SK-N-SH (cell line): Measurements from ENCODE around the gene XIRP1. TPM values are rescaled to one million over a fixed set of nuclear protein-coding genes. Genes with fewer than 3 reads are reported as not detected.

Experiments used
- CTCF ChIA-PET: fragments of 300-600, 350-600 bp; formaldehyde crosslinking; extraction: SDS; loops from one replicate; lab custom pipeline; 2021; lab: Yijun Ruan, JAX
- POLR2A ChIA-PET: fragments of 350-600 bp; sonication (Branson Sonifier 250); formaldehyde crosslinking; extraction: SDS; loops from one replicate; lab custom pipeline; 2020; ENCODE audit warnings: antibody characterized with exemption, inconsistent platforms; lab: Yijun Ruan, JAX
- DNase-seq: peaks from one replicate; pipeline ENCODE4 v3.0.0; 2012
- H2AFZ ChIP-seq: fragments of 200-600 bp; sonication (generic); 2 replicates; pipeline ENCODE4 v1.8.1; 2016; ENCODE audit warnings: antibody characterized with exemption, mild to moderate bottlenecking, low read depth
- H3F3A ChIP-seq: fragments of 200-600 bp; sonication (generic); replicated peaks from 2 replicates; pipeline ENCODE3; 2016; ENCODE audit warnings: antibody characterized with exemption, mild to moderate bottlenecking; ENCODE audit not compliant: insufficient read depth
- H3K27ac ChIP-seq, 2 experiments: fragments of 200-500 bp in 1 of 2; fragments of 200-600 bp in 1 of 2; sonication (Bioruptor generic) in 1 of 2; sonication (generic), shearing (Covaris generic) in 1 of 2; 2 replicates each; pipeline versions ENCODE4 v1.5.1 to v1.6.1; 2014 to 2016; ENCODE audit warnings: low read depth in 2 of 2, inconsistent platforms in 1 of 2, low read length in 1 of 2, mild to moderate bottlenecking in 1 of 2, mixed read lengths in 1 of 2
- H3K27me3 ChIP-seq: fragments of 200-600 bp; sonication (generic), shearing (Covaris generic); 2 replicates; pipeline ENCODE4 v1.6.1; 2016; ENCODE audit warnings: mixed run types; ENCODE audit not compliant: insufficient read depth
- H3K36me3 ChIP-seq, 2 experiments: fragments of 200-500 bp in 1 of 2; fragments of 200-600 bp in 1 of 2; sonication (Bioruptor generic) in 1 of 2; sonication (generic) in 1 of 2; replicated peaks in 1 of 2; 2 replicates each; pipeline versions ENCODE3 to v1.5.1; 2014 to 2016; ENCODE audit warnings: low read length in 1 of 2, mild to moderate bottlenecking in 1 of 2; ENCODE audit not compliant: insufficient read depth in 2 of 2, control insufficient read depth in 1 of 2
- H3K4me1 ChIP-seq, 2 experiments: fragments of 200-500 bp in 1 of 2; fragments of 200-600 bp in 1 of 2; sonication (Bioruptor generic) in 1 of 2; sonication (generic), shearing (Covaris generic) in 1 of 2; 2 replicates each; pipeline versions ENCODE4 v1.5.1 to v1.6.1; 2014 to 2016; ENCODE audit warnings: low read depth in 1 of 2, low read length in 1 of 2, mixed run types in 1 of 2; ENCODE audit not compliant: insufficient read depth in 2 of 2, control insufficient read depth in 1 of 2
- H3K4me2 ChIP-seq: fragments of 200-600 bp; sonication (generic), shearing (Covaris generic); 2 replicates; pipeline ENCODE4 v1.6.1; 2017; ENCODE audit warnings: mixed run types
- H3K4me3 ChIP-seq, 2 experiments: fragments of 200-500 bp in 1 of 2; fragments of 200-600 bp in 1 of 2; sonication (Bioruptor generic) in 1 of 2; sonication (generic), shearing (Covaris generic) in 1 of 2; 2 replicates each; pipeline versions ENCODE4 v1.5.1 to v1.8.1; 2014 to 2016; ENCODE audit warnings: low read depth in 2 of 2, inconsistent platforms in 1 of 2, low read length in 1 of 2, mild to moderate bottlenecking in 1 of 2, mixed read lengths in 1 of 2, moderate library complexity in 1 of 2
- H3K79me2 ChIP-seq: fragments of 200-600 bp; sonication (generic); 2 replicates; pipeline ENCODE4 v1.8.1; 2017; ENCODE audit warnings: mild to moderate bottlenecking; ENCODE audit not compliant: insufficient read depth
- H3K9ac ChIP-seq: fragments of 200-600 bp; sonication (generic); 2 replicates; pipeline ENCODE4 v1.6.1; 2017; ENCODE audit warnings: mixed run types
- H3K9me2 ChIP-seq: fragments of 200-600 bp; sonication (generic); 2 replicates; pipeline ENCODE4 v1.6.1; 2017; ENCODE audit warnings: mixed run types
- H3K9me3 ChIP-seq: fragments of 200-600 bp; sonication (generic); 2 replicates; pipeline ENCODE4 v1.6.1; 2017; ENCODE audit warnings: mixed run types, mild to moderate bottlenecking, moderate library complexity
- H4K20me1 ChIP-seq: fragments of 200-600 bp; sonication (generic); 2 replicates; pipeline ENCODE4 v1.6.1; 2017; ENCODE audit warnings: mild to moderate bottlenecking, mixed run types; ENCODE audit not compliant: insufficient read depth
- CHD2 ChIP-seq: fragments of 150-350 bp; IDR thresholded peaks from 2 replicates; pipeline ENCODE4 v1.6.1; 2018; ENCODE audit warnings: low read length; ENCODE audit not compliant: partially characterized antibody
- EP300 ChIP-seq, 2 experiments: IDR thresholded peaks; 2 replicates each; pipeline versions ENCODE4 v1.4.0 to v1.6.1; 2012; ENCODE audit warnings: borderline replicate concordance in 1 of 2, low read depth in 1 of 2, low read length in 1 of 2
- FOSL2 ChIP-seq: IDR thresholded peaks from 2 replicates; pipeline ENCODE4 v1.4.0; 2012; ENCODE audit warnings: low read depth, mild to moderate bottlenecking, moderate library complexity, borderline replicate concordance
- FOXM1 ChIP-seq: IDR thresholded peaks from 2 replicates; pipeline ENCODE4 v1.4.0; 2012; ENCODE audit warnings: low read depth, mild to moderate bottlenecking
- GATA2 ChIP-seq: sonication (generic); formaldehyde crosslinking; IDR thresholded peaks from 2 replicates; pipeline ENCODE4 v1.5.0; 2020; ENCODE audit warnings: mild to moderate bottlenecking, missing genetic modification reagents
- MAX ChIP-seq: IDR thresholded peaks from 2 replicates; pipeline ENCODE4 v1.4.0; 2012; ENCODE audit warnings: low read depth
- MXI1 ChIP-seq: IDR thresholded peaks from 2 replicates; pipeline ENCODE4 v1.6.1; 2012; ENCODE audit warnings: mild to moderate bottlenecking, low read depth, low read length, improper control_type of control experiment
- NFIC ChIP-seq: IDR thresholded peaks from 2 replicates; pipeline ENCODE4 v1.4.0; 2012; ENCODE audit warnings: borderline replicate concordance
- POLR2AphosphoS5 ChIP-seq: IDR thresholded peaks from 2 replicates; pipeline ENCODE4 v1.6.1; 2012; ENCODE audit warnings: low read depth, low read length
- REST ChIP-seq: IDR thresholded peaks from 2 replicates; pipeline ENCODE4 v1.6.1; 2012; ENCODE audit warnings: mild to moderate bottlenecking, low read depth, low read length, moderate library complexity
- RXRA ChIP-seq: IDR thresholded peaks from 2 replicates; pipeline ENCODE4 v1.4.0; 2012; ENCODE audit warnings: low read depth, mild to moderate bottlenecking, borderline replicate concordance
- SIN3A ChIP-seq: IDR thresholded peaks from 2 replicates; pipeline ENCODE4 v1.6.1; 2012; ENCODE audit warnings: low read depth, mild to moderate bottlenecking, low read length, moderate library complexity, borderline replicate concordance
- TCF12 ChIP-seq: IDR thresholded peaks from 2 replicates; pipeline ENCODE4 v1.4.0; 2012
- USF1 ChIP-seq: IDR thresholded peaks from 2 replicates; pipeline ENCODE4 v1.4.0; 2012; ENCODE audit warnings: low read depth, borderline replicate concordance
- WGBS: methylation state at CpG from one replicate; pipeline ENCODE4 v1.1.6; 2017; ENCODE audit warnings: low lambda C conversion rate; 5-methylcytosine and 5-hydroxymethylcytosine counted together
- polyA plus RNA-seq, 3 experiments: library from polyadenylated mRNA; depleted of rRNA; stranded (reverse); fragments of >200 nt; gene quantifications; 2 replicates each; pipeline ENCODE4 v1.2.3, GENCODE V29; 2012
- TF ChIP-seq, protein P1 (sequence below): fragments of 150-350 bp; IDR thresholded peaks from 2 replicates; pipeline ENCODE4 v1.6.1; 2017; ENCODE audit warnings: antibody characterized with exemption, low read length, low read depth, borderline replicate concordance

XIRP1 gene
- polyA plus RNA-seq, 1 of the 3 experiments (the other 2 are of a cell fraction): not detected

GRCh38 chr3:39138804-39139415 is 53.5 kb downstream of the XIRP1 start:
- H3K27ac ChIP-seq: peak overlapping the region; percentile 34 to 37; a peak in 2 of 4 replicates
- no peaks in the 10 kb centered on the region for H3K9me3 ChIP-seq
- no peak overlapping the region for H3K9ac ChIP-seq
- peaks cover 16% of the 10 kb centered on the region for H4K20me1 ChIP-seq
- ChIA-PET POLR2A (no interaction called here), CTCF (interaction anchor here (1.0 to 1.2 kb wide), 3 partner anchors 11 to 149 kb away, joined by 3 to 4 read pairs (median 3); no protein-coding TSS in a partner anchor)
- no peak overlapping the region for H2AFZ ChIP-seq
- no peak overlapping the region for H3K4me2 ChIP-seq
- peaks cover 32% of the 10 kb centered on the region for H3K79me2 ChIP-seq
- no peaks in the 10 kb centered on the region for H3K27me3 ChIP-seq
- H3K36me3 ChIP-seq: peaks cover 17 to 34% of the 10 kb centered on the region in 2 experiments
- H3F3A ChIP-seq: peaks cover 6% of the 10 kb centered on the region
- no peak overlapping the region for H3K4me3 ChIP-seq
- H3K9me2 ChIP-seq: no peaks in the 10 kb centered on the region
- DNase-seq: no peak
- H3K4me1 ChIP-seq: peaks cover 9 to 42% of the 10 kb centered on the region in 2 experiments
- TF ChIP-seq REST (no peak), MAX (no peak), NFIC (peak; percentile 41)
- WGBS: 92% methylated on average over 6 of the region's 7 CpGs

DNA sequence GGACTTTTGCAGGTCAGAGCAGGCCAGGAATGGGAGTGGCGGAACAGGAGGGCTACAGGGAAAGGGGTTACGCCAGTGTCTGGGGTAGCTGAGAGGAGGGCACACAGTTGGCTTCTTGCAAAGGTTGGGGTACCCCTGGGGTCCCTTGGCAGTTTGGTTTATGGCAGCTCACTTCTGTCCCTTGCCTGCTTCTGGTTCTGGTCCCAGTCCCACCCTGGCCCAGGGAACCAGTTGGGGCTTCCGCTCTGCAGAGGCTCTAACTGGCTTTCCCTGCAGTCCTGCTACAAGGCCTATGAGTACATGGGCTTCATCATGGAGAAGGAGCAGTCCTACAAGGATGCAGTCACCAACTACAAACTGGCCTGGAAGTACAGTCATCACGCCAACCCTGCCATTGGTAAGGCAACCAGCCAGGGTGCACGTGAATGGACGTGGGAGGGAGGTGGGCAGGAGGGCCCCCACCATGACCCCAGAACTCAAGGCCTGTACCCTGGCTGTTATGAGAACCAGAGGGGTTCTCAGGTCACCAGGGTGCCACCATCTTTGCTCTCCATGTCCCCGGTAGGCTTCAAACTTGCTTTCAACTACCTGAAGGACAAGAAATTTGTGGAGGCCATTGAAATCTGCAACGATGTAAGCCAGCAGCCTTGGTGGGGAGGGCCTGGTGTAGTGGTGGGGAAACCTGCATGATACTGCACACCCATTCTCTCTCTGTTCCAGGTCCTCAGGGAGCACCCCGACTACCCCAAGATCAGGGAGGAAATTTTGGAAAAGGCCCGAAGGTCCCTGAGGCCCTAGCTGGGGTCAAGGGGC is 54.2 kb downstream of the XIRP1 start:
- no peak for DNase-seq
- Histone ChIP-seq H3F3A (peaks cover 6% of the 10 kb centered on the region), H2AFZ (no peak overlapping the region), H3K9ac (no peak overlapping the region), H3K27me3 (no peaks in the 10 kb centered on the region), H3K27ac (peak overlapping the region in 1 of 2 experiments; percentile 37; a peak in 2 of 4 replicates), H3K36me3 (peaks cover 10 to 28% of the 10 kb centered on the region in 2 experiments), H3K4me1 (peaks cover 9 to 35% of the 10 kb centered on the region in 2 experiments), H3K79me2 (peaks cover 25% of the 10 kb centered on the region), H3K9me2 (no peaks in the 10 kb centered on the region), H3K4me3 (no peak overlapping the region), H3K9me3 (no peaks in the 10 kb centered on the region), H3K4me2 (no peak overlapping the region), H4K20me1 (peaks cover 15% of the 10 kb centered on the region)
- TF ChIP-seq MXI1 (no peak), FOXM1 (no peak), CHD2 (no peak), GATA2 (CRISPR knock-in tag) (no peak), FOSL2 (no peak), SIN3A (no peak), TCF12 (no peak), RXRA (no peak), USF1 (no peak), POLR2AphosphoS5 (no peak), EP300 (IDR thresholded peaks at IDR 0.05; ENCODE audit: borderline replicate concordance in 1 of 2, low read depth in 1 of 2, low read length in 1 of 2) (no peak), REST (no peak)
- TF ChIP-seq, protein P1, sequence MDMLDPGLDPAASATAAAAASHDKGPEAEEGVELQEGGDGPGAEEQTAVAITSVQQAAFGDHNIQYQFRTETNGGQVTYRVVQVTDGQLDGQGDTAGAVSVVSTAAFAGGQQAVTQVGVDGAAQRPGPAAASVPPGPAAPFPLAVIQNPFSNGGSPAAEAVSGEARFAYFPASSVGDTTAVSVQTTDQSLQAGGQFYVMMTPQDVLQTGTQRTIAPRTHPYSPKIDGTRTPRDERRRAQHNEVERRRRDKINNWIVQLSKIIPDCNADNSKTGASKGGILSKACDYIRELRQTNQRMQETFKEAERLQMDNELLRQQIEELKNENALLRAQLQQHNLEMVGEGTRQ: no peak
- ChIA-PET CTCF (interaction anchor here (0.9 to 1.2 kb wide), 3 partner anchors 22 to 150 kb away, joined by 3 to 4 read pairs (median 4); no protein-coding TSS in a partner anchor), POLR2A (no interaction called here)
- 100% methylated on average over 6 of the region's 10 CpGs for WGBS
